NCI-H2081 treated with DMSO at 0.1 percent for 48 hours (cell line): ENCODE results near the gene AIFM3.

Experiments used
- DNase-seq: peaks from one replicate; lab custom pipeline; 2025; lab: John Stamatoyannopoulos, UW

AIFM3 gene

GRCh38 chr22:20976291-20976877 is 9.3 kb downstream of the AIFM3 start:
- DNase-seq = no peak

GRCh38 chr22:20977019-20977418 is 10.0 kb downstream of the AIFM3 start:
- no peak for DNase-seq

GRCh38 chr22:20977516-20978170 is 10.6 kb downstream of the AIFM3 start:
- DNase-seq = no peak

GRCh38 chr22:20978419-20978818 is 11.4 kb downstream of the AIFM3 start:
- DNase-seq = no peak

- no peak for DNase-seq
Observed at GRCh38 chr22:20979243-20979809, 12.3 kb downstream of the AIFM3 start.

GRCh38 chr22:20979940-20980453 is 12.9 kb downstream of the AIFM3 start:
- DNase-seq = no peak

- DNase-seq = no peak
Observed at GRCh38 chr22:20980523-20980922, 13.5 kb downstream of the AIFM3 start.

GRCh38 chr22:20980938-20981722 is 14.1 kb downstream of the AIFM3 start:
- no peak for DNase-seq

- peak; percentile 10 for DNase-seq
Observed at GRCh38 chr22:20981787-20982562, 14.9 kb downstream of the AIFM3 start, which contains the start of gene LZTR1. LZTR1 (plus strand) TSS chr22:20982297; CDS start chr22:20982372, 75 bp downstream.

GRCh38 chr22:20982563-20982882 is 15.5 kb downstream of the AIFM3 start:
- DNase-seq = no peak

GRCh38 chr22:20983081-20983771 is 16.2 kb downstream of the AIFM3 start:
- DNase-seq = no peak

GRCh38 chr22:20985720-20986119 is 18.7 kb downstream of the AIFM3 start:
- no peak for DNase-seq

GRCh38 chr22:20986365-20986764 is 19.3 kb downstream of the AIFM3 start:
- DNase-seq = no peak

GRCh38 chr22:20987375-20987774 is 20.3 kb downstream of the AIFM3 start:
- DNase-seq = no peak

- DNase-seq = no peak
Observed at GRCh38 chr22:20988573-20989322, 21.7 kb downstream of the AIFM3 start.

- DNase-seq = no peak
Observed at GRCh38 chr22:20989323-20990138, 22.5 kb downstream of the AIFM3 start.

GRCh38 chr22:20990184-20991180 is 23.4 kb downstream of the AIFM3 start:
- DNase-seq = no peak
